Thoracic aorta (tissue), 2 donors: ENCODE data around the gene ATPAF1. TPM values are rescaled to one million over a fixed set of nuclear protein-coding genes. Genes with fewer than 3 reads are reported as not detected.
"Not testable (repeated sequence)": the region's sequence is repeated elsewhere in the genome, so short reads cannot be mapped to it uniquely, and the experiment has no call there.

Experiments
- ATAC-seq: fragments of 150-250 bp; one replicate; pipeline ENCODE4 v1.8.0; 2017; ENCODE audit warnings: low read depth; ENCODE audit not compliant: insufficient number of reproducible peaks, low FRiP score
- DNase-seq: peaks from one replicate; pipeline ENCODE4 v3.0.0-alpha.2; 2020; ENCODE audit warnings: low spot score
- H3K27ac ChIP-seq, 2 donors: fragments of 200-600 bp; sonication (generic); 1 replicate in 1 of 2; 2 replicates in 1 of 2; pipeline ENCODE4 v1.5.1; 2016; ENCODE audit warnings: mild to moderate bottlenecking in 2 of 2, moderate library complexity in 2 of 2
- H3K27me3 ChIP-seq: fragments of 200-600 bp; sonication (generic); replicated peaks from 2 replicates; pipeline ENCODE4 v1.6.0; 2016; ENCODE audit warnings: mild to moderate bottlenecking; ENCODE audit not compliant: insufficient read depth
- H3K36me3 ChIP-seq: fragments of 200-600 bp; sonication (generic); one replicate; pipeline ENCODE4 v1.5.1; 2016
- H3K4me1 ChIP-seq, 2 donors: fragments of 200-600 bp; sonication (generic); 1 replicate in 1 of 2; 2 replicates in 1 of 2; pipeline versions ENCODE4 v1.5.1 to v1.6.0; 2016; ENCODE audit warnings: low read depth in 2 of 2, mild to moderate bottlenecking in 1 of 2; ENCODE audit not compliant: control insufficient read depth in 1 of 2
- H3K4me3 ChIP-seq: fragments of 200-600 bp; sonication (generic); 2 replicates; pipeline ENCODE4 v1.5.1; 2016; ENCODE audit warnings: mild to moderate bottlenecking
- H3K9me3 ChIP-seq: fragments of 200-600 bp; sonication (generic); 2 replicates; pipeline ENCODE4 v1.5.1; 2016
- total RNA-seq, 2 donors: library from RNA; depleted of rRNA; stranded (reverse); fragments of >200 nt; gene quantifications; one replicate each; pipeline versions ENCODE4 v1.1.0 to v1.2.3, GENCODE V29; 2016
- TF ChIP-seq, protein P1 (sequence below): fragments of 200-600 bp; sonication (generic); IDR thresholded peaks from one replicate; pipeline ENCODE4 v1.5.1; 2019; ENCODE audit warnings: antibody characterized with exemption

Gene ATPAF1
- total RNA-seq, 2 donors from 2014 or later = 38.5 to 55.6 TPM

DNA sequence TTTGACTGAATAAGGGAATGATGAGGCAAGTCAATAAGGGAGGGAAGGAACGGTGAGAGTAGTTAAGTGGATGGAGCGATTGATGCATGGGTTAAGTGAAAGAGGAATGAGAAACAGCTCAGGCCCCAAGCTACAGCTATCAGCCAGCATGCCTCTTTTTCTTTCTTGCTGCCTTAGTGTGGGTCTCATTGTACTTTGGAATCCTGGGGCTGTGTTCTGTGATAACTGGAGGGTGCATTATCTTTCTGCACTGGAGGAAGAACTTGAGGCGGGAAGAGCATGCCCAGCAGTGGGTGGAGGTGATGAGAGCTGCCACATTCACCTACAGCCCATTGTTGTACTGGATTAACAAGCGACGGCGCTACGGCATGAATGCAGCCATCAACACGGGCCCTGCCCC lies 4.5 kb upstream of the ATPAF1 start:
- H3K4me3 ChIP-seq = no peak overlapping the region
- H3K27me3 ChIP-seq = no peaks in the 10 kb centered on the region
- TF ChIP-seq, protein P1, sequence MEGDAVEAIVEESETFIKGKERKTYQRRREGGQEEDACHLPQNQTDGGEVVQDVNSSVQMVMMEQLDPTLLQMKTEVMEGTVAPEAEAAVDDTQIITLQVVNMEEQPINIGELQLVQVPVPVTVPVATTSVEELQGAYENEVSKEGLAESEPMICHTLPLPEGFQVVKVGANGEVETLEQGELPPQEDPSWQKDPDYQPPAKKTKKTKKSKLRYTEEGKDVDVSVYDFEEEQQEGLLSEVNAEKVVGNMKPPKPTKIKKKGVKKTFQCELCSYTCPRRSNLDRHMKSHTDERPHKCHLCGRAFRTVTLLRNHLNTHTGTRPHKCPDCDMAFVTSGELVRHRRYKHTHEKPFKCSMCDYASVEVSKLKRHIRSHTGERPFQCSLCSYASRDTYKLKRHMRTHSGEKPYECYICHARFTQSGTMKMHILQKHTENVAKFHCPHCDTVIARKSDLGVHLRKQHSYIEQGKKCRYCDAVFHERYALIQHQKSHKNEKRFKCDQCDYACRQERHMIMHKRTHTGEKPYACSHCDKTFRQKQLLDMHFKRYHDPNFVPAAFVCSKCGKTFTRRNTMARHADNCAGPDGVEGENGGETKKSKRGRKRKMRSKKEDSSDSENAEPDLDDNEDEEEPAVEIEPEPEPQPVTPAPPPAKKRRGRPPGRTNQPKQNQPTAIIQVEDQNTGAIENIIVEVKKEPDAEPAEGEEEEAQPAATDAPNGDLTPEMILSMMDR = no peak
- no peak for ATAC-seq
- H3K36me3 ChIP-seq = peaks cover 4% of the 10 kb centered on the region
- no peaks in the 10 kb centered on the region for H3K4me1 ChIP-seq
- H3K27ac ChIP-seq = no peak overlapping the region
- no peaks in the 10 kb centered on the region for H3K9me3 ChIP-seq
- no peak for DNase-seq

DNA sequence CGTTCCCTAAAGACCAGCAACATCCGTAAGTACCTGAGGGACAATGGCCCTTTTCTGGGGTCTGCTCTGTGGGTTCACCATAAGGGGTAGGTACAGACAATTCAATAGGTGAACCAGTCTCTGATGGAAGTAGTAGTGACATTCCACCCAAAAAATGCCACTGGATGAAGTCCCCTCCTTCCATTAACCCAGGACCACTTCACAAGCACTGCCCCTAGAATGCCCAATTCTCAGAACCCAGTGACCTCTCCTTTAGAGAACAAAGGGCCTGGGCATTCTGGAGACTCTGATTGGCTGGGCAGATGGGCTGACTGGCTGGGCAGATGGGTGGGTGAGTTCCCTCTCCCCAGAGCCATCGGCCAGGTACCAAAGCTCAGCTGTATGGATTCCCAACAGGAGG lies 3.4 kb upstream of the ATPAF1 start, which contains the start of gene TEX38:
Gene TEX38, plus strand, starts transcription at position 301 of the 400 bp plus-strand sequence. Its CDS starts 81 bp downstream, at position 382.
- H3K36me3 ChIP-seq = no peaks in the 10 kb centered on the region
- TF ChIP-seq, protein P1 = no peak
- H3K4me1 ChIP-seq = peaks cover 10% of the 10 kb centered on the region in 2 donors
- no peak for ATAC-seq
- no peak within 1 kb of the TSS for H3K27ac ChIP-seq
- H3K4me3 ChIP-seq = no peak within 1 kb of the TSS
- no peaks in the 10 kb centered on the region for H3K9me3 ChIP-seq
- DNase-seq = no peak
- H3K27me3 ChIP-seq = no peaks in the 10 kb centered on the region

DNA sequence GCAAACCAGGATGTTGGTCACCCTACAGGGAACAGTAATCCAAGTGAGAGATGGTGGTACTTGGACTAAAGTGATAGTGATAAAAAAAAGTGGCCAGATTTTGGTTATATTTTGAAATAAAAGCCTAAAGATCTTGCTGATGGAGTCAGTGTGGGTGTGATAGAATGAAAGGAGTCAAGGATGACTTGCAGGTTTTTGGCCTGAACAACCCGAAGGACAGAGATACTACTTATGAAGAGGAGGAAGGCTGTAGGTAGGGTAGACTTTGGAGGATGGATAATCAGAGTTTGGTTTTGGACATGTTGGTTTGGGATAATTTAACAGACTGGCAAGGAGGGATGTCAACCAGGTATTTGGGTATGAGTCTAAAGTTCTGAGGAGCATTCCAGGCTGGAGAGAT lies 2.0 kb upstream of the ATPAF1 start:
- TF ChIP-seq, protein P1 = no peak
- H3K9me3 ChIP-seq = no peaks in the 10 kb centered on the region
- no peak for ATAC-seq
- no peaks in the 10 kb centered on the region for H3K36me3 ChIP-seq
- H3K4me1 ChIP-seq = peaks cover 13 to 25% of the 10 kb centered on the region in 2 donors
- H3K27ac ChIP-seq = no peak overlapping the region
- H3K27me3 ChIP-seq = no peaks in the 10 kb centered on the region
- no peak overlapping the region for H3K4me3 ChIP-seq
- DNase-seq = no peak

DNA sequence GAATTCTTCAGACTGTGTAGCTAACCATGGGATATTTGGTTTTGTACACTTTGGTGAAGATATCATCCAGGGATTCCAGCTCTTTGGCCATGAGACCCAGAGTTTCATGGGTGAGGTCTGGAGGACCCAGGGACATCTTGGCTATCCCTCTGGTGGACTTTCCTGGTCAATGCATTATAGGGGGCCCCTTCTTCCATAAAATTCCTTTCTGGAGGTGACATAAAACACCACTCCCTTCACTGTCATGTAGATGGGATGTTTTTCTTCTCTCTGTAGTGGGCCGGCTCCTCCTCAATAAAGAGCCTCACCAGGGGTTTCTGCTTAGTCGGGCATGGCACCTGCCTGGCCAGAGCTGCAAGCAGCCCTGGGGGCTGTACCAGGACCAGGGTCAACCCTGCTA lies 2.2 kb downstream of the ATPAF1 start:
- H3K4me3 ChIP-seq = no peak overlapping the region
- peaks cover 6% of the 10 kb centered on the region for H3K36me3 ChIP-seq
- H3K27me3 ChIP-seq = no peaks in the 10 kb centered on the region
- H3K9me3 ChIP-seq = no peaks in the 10 kb centered on the region
- DNase-seq = no peak
- ATAC-seq = no peak
- H3K4me1 ChIP-seq = peaks cover 13 to 27% of the 10 kb centered on the region in 2 donors
- TF ChIP-seq, protein P1 = no peak
- no peak overlapping the region for H3K27ac ChIP-seq

DNA sequence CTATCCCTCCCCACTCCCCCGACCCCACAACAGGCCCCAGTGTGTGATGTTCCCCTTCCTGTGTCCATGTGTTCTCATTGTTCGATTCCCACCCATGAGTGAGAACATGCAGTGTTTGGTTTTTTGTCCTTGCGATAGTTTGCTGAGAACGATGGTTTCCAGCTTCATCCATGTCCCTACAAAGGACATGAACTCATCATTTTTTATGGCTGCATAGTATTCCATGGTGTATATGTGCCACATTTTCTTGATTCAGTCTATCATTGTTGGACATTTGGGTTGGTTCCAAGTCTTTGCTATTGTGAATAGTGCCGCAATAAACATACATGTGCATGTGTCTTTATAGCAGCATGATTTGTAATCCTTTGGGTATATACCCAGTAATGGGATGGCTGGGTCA lies 5.2 kb downstream of the ATPAF1 start:
- H3K27ac ChIP-seq, DNase-seq, H3K27me3 ChIP-seq, H3K4me3 ChIP-seq, ATAC-seq, H3K9me3 ChIP-seq: not testable (repeated sequence)
- Histone ChIP-seq H3K36me3 (peaks cover 16% of the 10 kb centered on the region), H3K4me1 (peaks cover 13 to 27% of the 10 kb centered on the region in 2 donors)

DNA sequence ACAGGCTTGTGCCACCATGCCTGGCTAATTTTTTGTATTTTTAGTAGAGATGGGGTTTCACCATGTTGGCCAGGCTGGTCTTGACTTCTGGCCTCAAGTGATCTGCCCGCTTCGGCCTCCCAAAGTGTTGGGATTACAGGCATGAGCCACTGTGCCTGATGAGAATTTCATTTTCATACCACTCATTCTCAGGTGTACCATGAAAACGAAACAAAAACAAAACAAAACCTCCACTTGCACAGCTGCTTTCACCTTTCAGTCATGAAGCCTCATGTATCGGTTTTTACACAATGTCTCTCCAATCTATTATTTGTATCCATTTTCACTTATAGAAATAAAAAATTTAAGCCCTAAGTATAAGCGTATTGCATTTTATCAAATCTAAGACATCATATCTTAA lies 8.0 kb downstream of the ATPAF1 start:
- H3K9me3 ChIP-seq, H3K4me3 ChIP-seq, H3K27me3 ChIP-seq, H3K27ac ChIP-seq, ATAC-seq, DNase-seq, H3K4me1 ChIP-seq: not testable (repeated sequence)
- H3K36me3 ChIP-seq = peaks cover 39% of the 10 kb centered on the region
